ENCODE data around the gene ANKRD7.
A peak's percentile ranks its signal among the peaks of the same experiment; 100 is the strongest.

Gene ANKRD7

DNA sequence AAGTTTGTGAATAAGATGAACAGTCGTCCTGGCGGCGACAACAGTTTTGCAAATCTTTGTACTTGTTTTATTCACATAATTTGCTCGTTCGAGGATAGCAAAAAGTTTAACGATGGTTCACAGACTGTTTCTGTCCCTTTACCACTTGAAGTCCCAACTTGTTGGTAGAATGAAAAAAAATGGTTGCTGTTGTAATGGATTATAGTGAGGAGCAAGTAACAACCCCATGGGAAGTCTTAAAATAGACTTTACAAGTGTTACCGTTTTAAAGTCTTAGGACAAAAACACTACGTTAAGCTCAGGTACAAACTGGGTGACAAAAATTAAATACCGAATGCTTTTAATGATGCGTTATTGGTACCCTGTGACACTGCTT, 40.0 kb upstream of the ANKRD7 start:
- DNase-seq (ENCODE audit: low read depth), result no peak
- H3K4me3 ChIP-seq (ENCODE audit: control insufficient read depth, low read depth, low read length), result peak overlapping the region; percentile 60
- TF ChIP-seq, protein P1, sequence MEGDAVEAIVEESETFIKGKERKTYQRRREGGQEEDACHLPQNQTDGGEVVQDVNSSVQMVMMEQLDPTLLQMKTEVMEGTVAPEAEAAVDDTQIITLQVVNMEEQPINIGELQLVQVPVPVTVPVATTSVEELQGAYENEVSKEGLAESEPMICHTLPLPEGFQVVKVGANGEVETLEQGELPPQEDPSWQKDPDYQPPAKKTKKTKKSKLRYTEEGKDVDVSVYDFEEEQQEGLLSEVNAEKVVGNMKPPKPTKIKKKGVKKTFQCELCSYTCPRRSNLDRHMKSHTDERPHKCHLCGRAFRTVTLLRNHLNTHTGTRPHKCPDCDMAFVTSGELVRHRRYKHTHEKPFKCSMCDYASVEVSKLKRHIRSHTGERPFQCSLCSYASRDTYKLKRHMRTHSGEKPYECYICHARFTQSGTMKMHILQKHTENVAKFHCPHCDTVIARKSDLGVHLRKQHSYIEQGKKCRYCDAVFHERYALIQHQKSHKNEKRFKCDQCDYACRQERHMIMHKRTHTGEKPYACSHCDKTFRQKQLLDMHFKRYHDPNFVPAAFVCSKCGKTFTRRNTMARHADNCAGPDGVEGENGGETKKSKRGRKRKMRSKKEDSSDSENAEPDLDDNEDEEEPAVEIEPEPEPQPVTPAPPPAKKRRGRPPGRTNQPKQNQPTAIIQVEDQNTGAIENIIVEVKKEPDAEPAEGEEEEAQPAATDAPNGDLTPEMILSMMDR (IDR thresholded peaks at IDR 0.05; ENCODE audit: control insufficient read depth, insufficient read depth, low read depth, low read length, missing control alignments), result no peak

DNA sequence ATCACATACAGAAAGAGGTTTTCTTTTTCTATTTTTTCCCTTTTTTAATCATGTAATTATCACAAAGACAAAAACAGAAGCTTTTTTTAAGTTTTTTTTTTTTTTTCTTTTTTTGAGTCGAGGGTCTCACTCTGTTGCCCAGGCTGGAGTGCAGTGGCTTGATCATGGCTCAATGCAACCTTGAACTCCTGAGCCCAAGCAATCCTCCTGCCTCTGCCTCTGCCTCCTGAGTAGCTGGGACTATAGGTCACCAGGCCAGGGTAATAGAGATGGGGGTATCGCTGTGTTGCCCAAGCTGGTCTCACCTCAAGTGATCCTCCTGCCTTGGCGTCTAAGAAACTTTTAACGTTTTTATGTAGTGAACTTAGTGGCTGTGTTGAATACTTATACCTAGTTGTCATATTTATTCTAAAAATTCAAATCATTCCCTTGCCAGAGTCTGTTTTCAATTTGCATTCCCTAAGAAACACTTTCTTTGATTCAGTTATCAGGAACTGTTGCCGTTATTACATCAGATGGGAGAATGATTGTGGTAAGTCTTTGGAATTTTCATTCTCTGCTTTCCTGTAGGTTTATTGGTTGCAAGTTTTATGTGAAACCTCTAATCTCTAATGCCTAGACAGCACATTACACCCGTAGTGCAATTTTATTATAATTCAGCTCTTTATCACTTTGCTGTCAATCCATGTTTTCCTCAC, 39.2 kb upstream of the ANKRD7 start:
- TF ChIP-seq, protein P1 (IDR thresholded peaks at IDR 0.05; ENCODE audit: control insufficient read depth, insufficient read depth, low read depth, low read length, missing control alignments), result no peak
- peak; percentile 61 for DNase-seq (ENCODE audit: low read depth)
- H3K4me3 ChIP-seq (ENCODE audit: control insufficient read depth, low read depth, low read length), result peak overlapping the region; percentile 60

DNA sequence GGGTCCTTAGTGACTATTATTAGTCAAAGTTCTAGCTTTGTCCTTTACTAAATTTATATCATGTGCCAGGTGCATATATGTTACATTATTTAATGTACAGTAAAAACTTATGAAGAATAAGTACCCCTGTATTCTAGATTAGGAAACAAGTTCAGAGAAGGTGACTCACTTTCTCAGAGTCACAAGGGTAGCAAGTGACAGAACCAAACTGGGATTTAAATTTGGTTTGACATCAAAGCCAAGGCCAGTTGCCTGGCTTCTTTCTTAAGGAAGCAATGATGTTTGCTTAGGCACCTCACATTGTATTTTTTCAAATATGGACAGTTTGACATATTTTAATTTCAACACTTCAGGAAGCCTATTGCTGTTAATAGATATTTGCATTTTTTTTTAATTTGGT, 38.0 kb upstream of the ANKRD7 start:
- TF ChIP-seq, protein P1 (IDR thresholded peaks at IDR 0.05; ENCODE audit: control insufficient read depth, insufficient read depth, low read depth, low read length, missing control alignments), result no peak
- no peak overlapping the region for H3K4me3 ChIP-seq (ENCODE audit: control insufficient read depth, low read depth, low read length)
- DNase-seq (ENCODE audit: low read depth), result no peak

DNA sequence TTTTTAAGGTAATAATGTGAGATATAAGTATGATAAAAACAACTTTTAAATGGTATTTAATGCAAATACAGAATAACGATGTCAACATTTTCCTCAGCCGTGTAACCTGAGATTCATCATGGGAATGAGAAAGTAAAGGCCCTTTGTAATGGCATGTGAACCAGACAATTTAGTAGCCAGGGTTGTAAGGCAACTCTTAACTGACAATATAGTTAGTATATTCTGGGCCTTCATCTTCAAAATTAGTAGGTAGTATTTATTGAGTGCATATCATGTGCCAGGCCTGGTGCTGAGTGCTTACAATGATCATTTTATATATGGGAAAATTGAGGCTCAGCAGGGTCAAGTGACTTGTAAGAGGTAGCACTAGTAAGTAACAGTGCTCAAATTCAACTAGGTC, 29.9 kb upstream of the ANKRD7 start:
- TF ChIP-seq, protein P1 (IDR thresholded peaks at IDR 0.05; ENCODE audit: control insufficient read depth, insufficient read depth, low read depth, low read length, missing control alignments), result no peak

DNA sequence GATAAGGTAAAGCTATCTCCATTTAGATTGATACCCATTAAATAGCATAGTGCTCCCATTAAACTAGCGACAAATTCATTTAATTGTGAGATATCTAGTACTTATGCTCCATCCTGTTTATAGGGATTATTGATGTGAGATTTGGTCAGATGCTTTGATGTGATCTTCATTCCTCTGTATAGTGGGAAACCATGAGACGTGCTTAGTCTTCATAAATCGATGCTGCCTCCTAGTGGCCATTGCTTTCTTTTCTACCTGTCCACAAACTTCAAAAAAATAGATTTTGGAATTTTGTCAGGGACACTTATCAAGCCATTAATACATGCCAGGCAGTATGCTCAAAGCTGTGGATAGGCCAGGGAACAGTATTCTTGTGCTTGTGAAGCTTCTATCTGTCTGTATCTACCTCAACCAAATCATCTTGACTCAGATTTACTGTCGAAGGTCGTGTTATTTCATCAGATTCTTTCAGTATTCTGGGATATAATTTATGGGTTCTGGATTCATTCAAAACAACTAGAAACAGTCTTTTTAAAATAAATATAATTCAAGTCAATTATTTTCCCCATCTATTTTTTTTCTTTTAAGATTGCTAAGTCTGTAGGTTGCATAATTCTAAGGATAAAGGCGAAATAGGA, 28.5 kb upstream of the ANKRD7 start:
- no peak overlapping the region for H3K4me3 ChIP-seq (ENCODE audit: control insufficient read depth, low read depth, low read length)
- TF ChIP-seq, protein P1 (IDR thresholded peaks at IDR 0.05; ENCODE audit: control insufficient read depth, insufficient read depth, low read depth, low read length, missing control alignments), result peak; percentile 72
- no peak for DNase-seq (ENCODE audit: low read depth)

More for the DNA sequence above, 29.9 kb upstream of the ANKRD7 start:
- DNase-seq (ENCODE audit: low read depth), result no peak
- H3K4me3 ChIP-seq (ENCODE audit: control insufficient read depth, low read depth, low read length), result no peak overlapping the region

DNA sequence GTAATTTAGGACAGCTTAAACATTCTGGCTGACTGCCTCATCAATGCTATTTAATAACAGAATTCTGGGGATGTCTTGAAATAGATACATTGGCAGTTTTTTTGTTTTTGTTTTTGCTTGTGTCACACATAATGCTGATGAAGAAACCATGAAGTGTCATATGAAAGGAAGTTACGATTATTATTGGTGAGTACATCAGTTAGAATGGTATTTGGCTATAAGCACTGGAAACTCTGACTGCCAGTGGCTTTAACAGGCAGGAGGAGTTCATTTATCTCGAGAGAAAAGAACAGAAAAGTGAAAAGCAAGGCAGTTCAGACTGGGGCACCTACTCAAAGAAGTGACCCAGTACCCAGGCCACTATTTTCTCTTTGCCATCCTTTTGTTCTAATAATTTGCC, 22.4 kb upstream of the ANKRD7 start:
- DNase-seq (ENCODE audit: low read depth), result no peak
- TF ChIP-seq, protein P1 (IDR thresholded peaks at IDR 0.05; ENCODE audit: control insufficient read depth, insufficient read depth, low read depth, low read length, missing control alignments), result no peak
- H3K4me3 ChIP-seq (ENCODE audit: control insufficient read depth, low read depth, low read length), result no peak overlapping the region
